ENCODE results near the gene BBS2.

- TF ChIP-seq, protein P1, sequence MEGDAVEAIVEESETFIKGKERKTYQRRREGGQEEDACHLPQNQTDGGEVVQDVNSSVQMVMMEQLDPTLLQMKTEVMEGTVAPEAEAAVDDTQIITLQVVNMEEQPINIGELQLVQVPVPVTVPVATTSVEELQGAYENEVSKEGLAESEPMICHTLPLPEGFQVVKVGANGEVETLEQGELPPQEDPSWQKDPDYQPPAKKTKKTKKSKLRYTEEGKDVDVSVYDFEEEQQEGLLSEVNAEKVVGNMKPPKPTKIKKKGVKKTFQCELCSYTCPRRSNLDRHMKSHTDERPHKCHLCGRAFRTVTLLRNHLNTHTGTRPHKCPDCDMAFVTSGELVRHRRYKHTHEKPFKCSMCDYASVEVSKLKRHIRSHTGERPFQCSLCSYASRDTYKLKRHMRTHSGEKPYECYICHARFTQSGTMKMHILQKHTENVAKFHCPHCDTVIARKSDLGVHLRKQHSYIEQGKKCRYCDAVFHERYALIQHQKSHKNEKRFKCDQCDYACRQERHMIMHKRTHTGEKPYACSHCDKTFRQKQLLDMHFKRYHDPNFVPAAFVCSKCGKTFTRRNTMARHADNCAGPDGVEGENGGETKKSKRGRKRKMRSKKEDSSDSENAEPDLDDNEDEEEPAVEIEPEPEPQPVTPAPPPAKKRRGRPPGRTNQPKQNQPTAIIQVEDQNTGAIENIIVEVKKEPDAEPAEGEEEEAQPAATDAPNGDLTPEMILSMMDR (IDR thresholded peaks at IDR 0.05; ENCODE audit: poor library complexity) = no peak
- no peak for TF ChIP-seq EZH2phosphoT487 (IDR thresholded peaks at IDR 0.05; ENCODE audit: low read depth, severe bottlenecking, unreplicated experiment)
- TF ChIP-seq EZH2 (IDR thresholded peaks at IDR 0.05; ENCODE audit: borderline replicate concordance) = no peak
Observed at GRCh38 chr16:56525236-56525635, 5.4 kb upstream of the BBS2 start.

Data from hepatocyte (in vitro differentiated cells).